Peyer's patch (tissue), 4 donors: ENCODE measurements around the gene PHLDB2.

Experiments
- POLR2A ChIP-seq, 2 donors: fragments of 450-650 bp; IDR thresholded peaks; one replicate each; pipeline ENCODE4 v1.5.1; 2017; ENCODE audit warnings: antibody characterized with exemption in 2 of 2, mild to moderate bottlenecking in 2 of 2, moderate library complexity in 2 of 2
- TF ChIP-seq, protein P1 (sequence below), 6 experiments: fragments of 450-650 bp in 4 of 6; fragments of 200-600 bp in 2 of 6; sonication (generic) in 1 of 6; IDR thresholded peaks; one replicate each; pipeline ENCODE4 v1.5.1; 2017 to 2019; ENCODE audit warnings: antibody characterized with exemption in 6 of 6, mild to moderate bottlenecking in 3 of 6, moderate library complexity in 1 of 6

DNA sequence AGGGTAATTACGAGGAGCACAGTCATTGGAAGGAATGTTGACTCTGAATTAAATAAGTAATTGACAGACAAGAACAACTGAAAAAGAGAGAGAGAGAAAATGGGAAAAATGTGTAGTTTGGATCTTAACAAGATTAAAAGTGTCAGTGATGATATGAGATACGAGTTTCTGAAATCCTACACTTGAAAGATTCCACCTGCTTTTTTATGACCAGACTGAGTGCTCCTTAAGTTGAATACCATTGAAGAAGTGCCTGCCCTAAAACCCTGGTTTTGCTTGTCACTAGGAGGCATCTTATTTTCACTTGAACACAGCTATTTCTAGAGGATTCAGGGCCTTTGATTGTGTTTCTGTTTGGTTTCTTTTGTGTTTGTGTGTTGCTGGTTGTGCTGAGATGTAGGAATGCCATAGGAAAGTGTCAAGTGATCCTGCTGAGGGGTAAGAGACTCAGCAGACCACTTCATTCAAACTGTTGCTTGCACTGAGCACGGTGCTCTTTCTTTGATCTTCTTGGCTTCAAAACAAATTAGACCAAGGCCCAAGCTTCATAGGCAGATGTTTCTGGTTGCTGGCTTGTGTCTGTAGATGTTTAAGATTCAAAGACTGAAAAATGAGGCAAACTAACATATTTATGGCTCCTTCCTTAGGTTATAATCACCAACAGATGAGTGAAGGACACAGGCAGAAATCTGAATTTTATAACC is 102.5 kb downstream of the PHLDB2 start:
- TF ChIP-seq, protein P1, sequence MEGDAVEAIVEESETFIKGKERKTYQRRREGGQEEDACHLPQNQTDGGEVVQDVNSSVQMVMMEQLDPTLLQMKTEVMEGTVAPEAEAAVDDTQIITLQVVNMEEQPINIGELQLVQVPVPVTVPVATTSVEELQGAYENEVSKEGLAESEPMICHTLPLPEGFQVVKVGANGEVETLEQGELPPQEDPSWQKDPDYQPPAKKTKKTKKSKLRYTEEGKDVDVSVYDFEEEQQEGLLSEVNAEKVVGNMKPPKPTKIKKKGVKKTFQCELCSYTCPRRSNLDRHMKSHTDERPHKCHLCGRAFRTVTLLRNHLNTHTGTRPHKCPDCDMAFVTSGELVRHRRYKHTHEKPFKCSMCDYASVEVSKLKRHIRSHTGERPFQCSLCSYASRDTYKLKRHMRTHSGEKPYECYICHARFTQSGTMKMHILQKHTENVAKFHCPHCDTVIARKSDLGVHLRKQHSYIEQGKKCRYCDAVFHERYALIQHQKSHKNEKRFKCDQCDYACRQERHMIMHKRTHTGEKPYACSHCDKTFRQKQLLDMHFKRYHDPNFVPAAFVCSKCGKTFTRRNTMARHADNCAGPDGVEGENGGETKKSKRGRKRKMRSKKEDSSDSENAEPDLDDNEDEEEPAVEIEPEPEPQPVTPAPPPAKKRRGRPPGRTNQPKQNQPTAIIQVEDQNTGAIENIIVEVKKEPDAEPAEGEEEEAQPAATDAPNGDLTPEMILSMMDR (IDR thresholded peaks at IDR 0.05): no peak
- TF ChIP-seq POLR2A (IDR thresholded peaks at IDR 0.05): no peak
